Lower lobe of right lung (tissue), 2 donors: Measurements from ENCODE around the gene AXDND1. TPM values are rescaled to one million over a fixed set of nuclear protein-coding genes. Genes with fewer than 3 reads are reported as not detected.

ENCODE experiments used
- ATAC-seq, 2 donors: fragments of 200-7000 bp; cut with Tn5 transposase; one replicate each; pipeline ENCODE4 v1.9.1; 2020 to 2022; ENCODE audit warnings: mild to moderate bottlenecking in 2 of 2, moderate library complexity in 2 of 2
- DNase-seq: peaks from one replicate; pipeline ENCODE4 v3.0.0-alpha.2; 2020
- H3K27ac ChIP-seq: fragments of 200-600 bp; one replicate; pipeline ENCODE4 v1.8.0; 2022
- H3K27me3 ChIP-seq: fragments of 200-600 bp; one replicate; pipeline ENCODE4 v1.8.0; 2022; ENCODE audit warnings: low read depth
- H3K36me3 ChIP-seq: fragments of 200-600 bp; one replicate; pipeline ENCODE4 v1.8.0; 2022; ENCODE audit warnings: mild to moderate bottlenecking
- H3K4me1 ChIP-seq: fragments of 200-600 bp; one replicate; pipeline ENCODE4 v1.8.0; 2022
- H3K4me3 ChIP-seq: fragments of 200-600 bp; one replicate; pipeline ENCODE4 v1.8.0; 2022; ENCODE audit warnings: mild to moderate bottlenecking
- H3K9me3 ChIP-seq: fragments of 200-600 bp; one replicate; pipeline ENCODE4 v1.8.0; 2022
- intact Hi-C: fragments of 100-400 bp; cut with DNase I; formaldehyde crosslinking; loops from one replicate; pipeline ENCODE4 v1.11.0; 2022
- total RNA-seq: library from RNA; stranded (reverse); fragmentation: NEBNext Ultra II Directional; extraction: Animal tissue kit (Norgen Biotek cat#: 25700); gene quantifications from one replicate; pipeline ENCODE4 v1.2.1, GENCODE V29; 2021
- TF ChIP-seq, protein P1 (sequence below): fragments of 200-600 bp; IDR thresholded peaks from one replicate; pipeline ENCODE4 v1.8.0; 2022; ENCODE audit warnings: antibody characterized with exemption, mild to moderate bottlenecking
- donor health status: DM: no; HTN: yes; CAD: no; lungs with severe emphysema.

Gene AXDND1
- total RNA-seq, 1 donor from 2014 or later = 0.59 TPM

DNA sequence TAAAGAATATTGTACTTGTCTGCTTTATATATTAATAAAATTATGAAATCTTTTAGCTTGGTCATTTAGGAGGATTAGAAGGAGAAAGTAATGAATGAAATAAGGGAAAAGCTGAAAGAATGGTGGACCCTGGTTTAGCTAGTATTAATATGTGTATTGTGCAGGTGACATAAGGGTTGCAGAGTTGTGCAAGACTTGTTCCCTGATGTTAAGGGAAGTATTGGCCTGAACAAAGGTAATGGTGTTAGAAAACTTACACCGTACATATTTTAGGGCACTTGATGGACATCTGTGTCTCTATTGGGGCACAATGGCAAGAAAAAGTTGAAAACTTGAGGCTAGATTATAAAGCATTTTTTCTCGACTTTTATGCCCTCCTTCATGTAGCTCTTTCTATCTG lies 39.9 kb upstream of the AXDND1 start:
- H3K27me3 ChIP-seq = no peaks in the 10 kb centered on the region
- peaks cover 5% of the 10 kb centered on the region for H3K9me3 ChIP-seq
- DNase-seq = no peak
- H3K36me3 ChIP-seq = peaks cover 6% of the 10 kb centered on the region
- TF ChIP-seq, protein P1, sequence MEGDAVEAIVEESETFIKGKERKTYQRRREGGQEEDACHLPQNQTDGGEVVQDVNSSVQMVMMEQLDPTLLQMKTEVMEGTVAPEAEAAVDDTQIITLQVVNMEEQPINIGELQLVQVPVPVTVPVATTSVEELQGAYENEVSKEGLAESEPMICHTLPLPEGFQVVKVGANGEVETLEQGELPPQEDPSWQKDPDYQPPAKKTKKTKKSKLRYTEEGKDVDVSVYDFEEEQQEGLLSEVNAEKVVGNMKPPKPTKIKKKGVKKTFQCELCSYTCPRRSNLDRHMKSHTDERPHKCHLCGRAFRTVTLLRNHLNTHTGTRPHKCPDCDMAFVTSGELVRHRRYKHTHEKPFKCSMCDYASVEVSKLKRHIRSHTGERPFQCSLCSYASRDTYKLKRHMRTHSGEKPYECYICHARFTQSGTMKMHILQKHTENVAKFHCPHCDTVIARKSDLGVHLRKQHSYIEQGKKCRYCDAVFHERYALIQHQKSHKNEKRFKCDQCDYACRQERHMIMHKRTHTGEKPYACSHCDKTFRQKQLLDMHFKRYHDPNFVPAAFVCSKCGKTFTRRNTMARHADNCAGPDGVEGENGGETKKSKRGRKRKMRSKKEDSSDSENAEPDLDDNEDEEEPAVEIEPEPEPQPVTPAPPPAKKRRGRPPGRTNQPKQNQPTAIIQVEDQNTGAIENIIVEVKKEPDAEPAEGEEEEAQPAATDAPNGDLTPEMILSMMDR = no peak
- intact Hi-C loops = no loop called here
- no peak overlapping the region for H3K4me3 ChIP-seq
- H3K27ac ChIP-seq = no peak overlapping the region
- no peak for ATAC-seq
- peaks cover 25% of the 10 kb centered on the region for H3K4me1 ChIP-seq

DNA sequence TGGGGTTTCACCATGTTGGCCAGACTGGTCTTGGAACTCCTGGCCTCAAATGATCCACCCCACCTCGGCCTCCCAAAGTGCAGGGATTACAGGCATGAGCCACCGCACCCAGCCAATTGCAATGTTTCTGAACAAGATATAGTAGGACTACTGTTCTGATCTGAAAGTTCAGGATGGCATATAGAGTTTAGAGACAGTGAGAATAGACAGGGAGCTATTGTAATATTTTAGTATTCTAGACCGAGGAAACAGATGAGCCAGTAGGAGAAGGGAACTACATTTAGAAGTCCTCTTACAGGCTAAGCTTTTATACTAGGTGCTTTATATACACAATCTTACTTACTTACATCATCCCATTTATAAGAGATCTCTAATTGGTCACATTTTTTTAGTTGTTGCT lies 39.0 kb upstream of the AXDND1 start:
- intact Hi-C loops = no loop called here
- TF ChIP-seq, protein P1 = no peak
- no peak for ATAC-seq
- DNase-seq = no peak
- Histone ChIP-seq H3K4me3 (no peak overlapping the region), H3K9me3 (peaks cover 5% of the 10 kb centered on the region), H3K4me1 (peaks cover 25% of the 10 kb centered on the region), H3K27ac (no peak overlapping the region), H3K27me3 (no peaks in the 10 kb centered on the region), H3K36me3 (peaks cover 6% of the 10 kb centered on the region)

DNA sequence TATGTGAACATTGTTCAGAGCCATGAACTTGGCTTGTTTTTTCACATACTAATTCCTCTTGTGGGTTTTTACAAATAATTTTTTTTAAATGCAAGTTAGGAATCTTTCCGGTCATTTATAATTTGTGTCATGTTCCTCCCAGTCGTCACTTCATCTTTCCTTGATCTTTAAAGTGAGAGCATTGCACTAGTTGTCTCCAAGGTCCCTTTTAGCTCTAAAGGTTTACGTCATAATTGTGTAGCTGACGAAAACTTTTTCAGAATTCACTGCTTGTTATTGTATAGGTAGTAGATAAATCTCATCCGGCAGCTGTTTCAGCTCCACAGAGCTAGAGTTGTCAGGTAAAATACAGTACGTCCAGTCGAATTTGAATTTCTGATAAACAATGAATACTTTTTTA lies 38.6 kb upstream of the AXDND1 start:
- Histone ChIP-seq H3K4me3 (no peak overlapping the region), H3K36me3 (peaks cover 6% of the 10 kb centered on the region), H3K27ac (no peak overlapping the region), H3K27me3 (no peaks in the 10 kb centered on the region), H3K9me3 (peaks cover 5% of the 10 kb centered on the region), H3K4me1 (peaks cover 25% of the 10 kb centered on the region)
- intact Hi-C loops = no loop called here
- no peak for DNase-seq
- TF ChIP-seq, protein P1 = no peak
- ATAC-seq = no peak

DNA sequence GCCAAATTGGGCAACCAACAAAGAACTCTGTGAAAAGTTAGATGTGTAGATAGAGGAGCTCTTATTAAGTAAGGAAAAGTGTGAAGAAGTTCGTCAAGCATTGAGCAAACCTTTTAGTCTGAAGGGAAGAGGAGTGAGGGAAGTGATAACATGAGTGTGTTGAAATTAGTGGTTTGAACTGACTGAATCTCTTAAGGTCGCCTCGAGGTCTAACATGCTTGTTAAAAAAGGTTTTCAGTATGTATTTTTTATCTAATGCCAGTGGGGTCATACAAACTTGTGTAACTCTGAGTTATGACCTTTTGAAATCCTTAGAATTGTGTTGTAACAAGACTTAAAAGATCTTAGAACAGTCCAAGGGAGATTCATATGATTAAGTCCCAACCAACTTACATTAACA lies 38.1 kb upstream of the AXDND1 start:
- intact Hi-C loops = no loop called here
- Histone ChIP-seq H3K36me3 (peaks cover 6% of the 10 kb centered on the region), H3K4me1 (peaks cover 25% of the 10 kb centered on the region), H3K9me3 (peaks cover 5% of the 10 kb centered on the region), H3K4me3 (no peak overlapping the region), H3K27me3 (no peaks in the 10 kb centered on the region), H3K27ac (no peak overlapping the region)
- DNase-seq (no peak), ATAC-seq (peak; percentile 81)
- TF ChIP-seq, protein P1 = no peak

DNA sequence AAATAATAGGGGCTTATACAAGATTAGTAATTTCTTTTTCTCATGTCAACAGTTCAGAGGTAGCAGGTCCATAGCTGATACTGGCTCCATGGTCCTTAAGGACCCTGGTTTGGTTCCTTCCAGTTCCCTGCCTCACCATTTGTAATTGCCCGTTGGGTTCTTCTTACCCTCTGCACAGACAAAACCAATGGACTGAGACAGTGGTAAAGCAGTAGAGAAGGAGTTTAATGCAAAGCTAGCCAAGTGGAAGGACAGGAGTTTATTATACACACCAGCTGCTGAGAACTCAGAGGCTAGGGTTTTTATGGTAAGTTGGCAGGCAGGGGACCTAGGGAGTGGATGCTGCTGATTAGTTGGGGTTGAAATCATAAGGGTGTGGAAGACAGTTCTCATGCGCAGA lies 35.9 kb upstream of the AXDND1 start:
- intact Hi-C loops = no loop called here
- H3K9me3 ChIP-seq = peaks cover 5% of the 10 kb centered on the region
- DNase-seq (no peak), ATAC-seq (no peak)
- H3K4me1 ChIP-seq = peaks cover 25% of the 10 kb centered on the region
- peaks cover 6% of the 10 kb centered on the region for H3K36me3 ChIP-seq
- H3K27me3 ChIP-seq = no peaks in the 10 kb centered on the region
- TF ChIP-seq, protein P1 = no peak
- H3K4me3 ChIP-seq = no peak overlapping the region
- no peak overlapping the region for H3K27ac ChIP-seq

DNA sequence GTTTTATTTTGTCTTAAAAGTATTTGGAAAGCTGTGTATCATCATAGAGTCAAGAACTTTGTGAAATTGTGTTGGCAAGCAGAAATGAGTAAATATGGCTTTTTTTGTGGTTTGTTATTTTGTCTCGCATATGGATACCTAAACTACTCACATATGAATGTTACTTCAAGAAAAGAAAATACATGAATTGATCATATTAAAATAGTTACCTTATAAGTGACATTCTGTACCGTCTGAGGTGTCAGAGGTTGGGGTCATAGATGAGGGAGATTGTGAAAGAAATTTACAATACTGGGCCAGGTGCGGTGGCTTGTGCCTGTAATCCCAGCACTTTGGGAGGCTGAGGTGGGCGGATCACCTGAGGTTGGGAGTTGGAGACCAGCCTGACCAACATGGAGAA lies 31.3 kb upstream of the AXDND1 start:
- H3K36me3 ChIP-seq = peaks cover 40% of the 10 kb centered on the region
- intact Hi-C loops = no loop called here
- no peaks in the 10 kb centered on the region for H3K27me3 ChIP-seq
- no peak overlapping the region for H3K4me3 ChIP-seq
- H3K4me1 ChIP-seq = peaks cover 6% of the 10 kb centered on the region
- H3K9me3 ChIP-seq = peaks cover 5% of the 10 kb centered on the region
- H3K27ac ChIP-seq = no peak overlapping the region
- no peak for DNase-seq
- no peak for ATAC-seq
- TF ChIP-seq, protein P1 = no peak
